Measurements from ENCODE around the gene YIPF6. TPM values are rescaled to one million over a fixed set of nuclear protein-coding genes. Genes with fewer than 3 reads are reported as not detected.
"Not testable (repeated sequence)": the region's sequence is repeated elsewhere in the genome, so short reads cannot be mapped to it uniquely, and the experiment has no call there.

Gene YIPF6
- total RNA-seq, 2 donors from 2014 or later, result 24.0 to 35.6 TPM

DNA sequence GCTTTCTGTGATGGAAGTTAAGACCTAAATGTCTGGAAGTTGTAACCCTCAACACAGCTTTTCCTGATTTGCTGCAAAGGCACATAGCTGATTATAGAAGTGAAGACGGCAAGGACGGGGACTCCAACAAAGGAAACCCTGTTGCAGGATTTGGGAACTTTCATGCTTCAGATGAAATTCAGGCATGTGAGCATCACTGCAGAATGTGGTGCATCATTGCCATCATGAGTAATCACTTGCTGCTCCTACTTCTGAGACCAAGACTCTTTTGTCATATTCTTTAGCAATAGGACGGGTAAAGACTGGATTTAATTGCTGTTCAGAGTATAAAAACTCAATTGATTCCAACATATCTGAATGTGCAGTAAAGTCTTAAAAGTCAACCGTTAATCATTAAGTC lies 35.8 kb downstream of the YIPF6 start:
- ATAC-seq (ENCODE audit: insufficient number of reproducible peaks, low FRiP score, low read depth) (no peak), DNase-seq (ENCODE audit: low spot score) (no peak)
- TF ChIP-seq, protein P1, sequence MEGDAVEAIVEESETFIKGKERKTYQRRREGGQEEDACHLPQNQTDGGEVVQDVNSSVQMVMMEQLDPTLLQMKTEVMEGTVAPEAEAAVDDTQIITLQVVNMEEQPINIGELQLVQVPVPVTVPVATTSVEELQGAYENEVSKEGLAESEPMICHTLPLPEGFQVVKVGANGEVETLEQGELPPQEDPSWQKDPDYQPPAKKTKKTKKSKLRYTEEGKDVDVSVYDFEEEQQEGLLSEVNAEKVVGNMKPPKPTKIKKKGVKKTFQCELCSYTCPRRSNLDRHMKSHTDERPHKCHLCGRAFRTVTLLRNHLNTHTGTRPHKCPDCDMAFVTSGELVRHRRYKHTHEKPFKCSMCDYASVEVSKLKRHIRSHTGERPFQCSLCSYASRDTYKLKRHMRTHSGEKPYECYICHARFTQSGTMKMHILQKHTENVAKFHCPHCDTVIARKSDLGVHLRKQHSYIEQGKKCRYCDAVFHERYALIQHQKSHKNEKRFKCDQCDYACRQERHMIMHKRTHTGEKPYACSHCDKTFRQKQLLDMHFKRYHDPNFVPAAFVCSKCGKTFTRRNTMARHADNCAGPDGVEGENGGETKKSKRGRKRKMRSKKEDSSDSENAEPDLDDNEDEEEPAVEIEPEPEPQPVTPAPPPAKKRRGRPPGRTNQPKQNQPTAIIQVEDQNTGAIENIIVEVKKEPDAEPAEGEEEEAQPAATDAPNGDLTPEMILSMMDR (IDR thresholded peaks at IDR 0.05), result no peak
- no peaks in the 10 kb centered on the region for H3K4me1 ChIP-seq (ENCODE audit: control insufficient read depth in 1 of 2, low read depth in 2 of 2)
- peaks cover 5% of the 10 kb centered on the region for H3K36me3 ChIP-seq
- no peaks in the 10 kb centered on the region for H3K9me3 ChIP-seq
- H3K4me3 ChIP-seq, result no peak overlapping the region
- H3K27me3 ChIP-seq (replicated peaks; ENCODE audit: insufficient read depth), result no peaks in the 10 kb centered on the region
- no peak overlapping the region for H3K27ac ChIP-seq

DNA sequence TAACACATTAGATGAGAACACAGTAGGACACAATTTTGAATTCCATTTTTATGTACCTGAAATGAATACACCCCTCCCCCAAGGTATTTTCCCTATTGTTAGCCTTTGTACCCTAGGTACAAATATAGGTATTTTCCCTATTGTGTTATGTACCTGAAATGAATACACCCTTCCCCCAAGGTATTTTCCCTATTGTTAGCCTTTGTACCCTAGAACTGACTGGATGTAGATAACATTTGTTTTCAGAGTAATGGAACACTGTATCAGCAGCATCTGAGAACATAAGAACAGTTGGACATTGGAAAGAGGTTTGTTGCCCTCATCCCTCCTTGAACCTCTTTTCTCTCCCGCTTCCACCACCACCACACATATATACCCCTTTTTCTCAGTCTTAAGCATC lies 37.6 kb downstream of the YIPF6 start:
- no peak for DNase-seq (ENCODE audit: low spot score)
- Histone ChIP-seq H3K27ac (no peak overlapping the region), H3K9me3 (no peaks in the 10 kb centered on the region), H3K27me3 (replicated peaks; ENCODE audit: insufficient read depth) (no peaks in the 10 kb centered on the region), H3K36me3 (peaks cover 5% of the 10 kb centered on the region), H3K4me3 (no peak overlapping the region), H3K4me1 (ENCODE audit: control insufficient read depth in 1 of 2, low read depth in 2 of 2) (no peaks in the 10 kb centered on the region)
- ATAC-seq (ENCODE audit: insufficient number of reproducible peaks, low FRiP score, low read depth), result no peak
- TF ChIP-seq, protein P1 (IDR thresholded peaks at IDR 0.05), result no peak

DNA sequence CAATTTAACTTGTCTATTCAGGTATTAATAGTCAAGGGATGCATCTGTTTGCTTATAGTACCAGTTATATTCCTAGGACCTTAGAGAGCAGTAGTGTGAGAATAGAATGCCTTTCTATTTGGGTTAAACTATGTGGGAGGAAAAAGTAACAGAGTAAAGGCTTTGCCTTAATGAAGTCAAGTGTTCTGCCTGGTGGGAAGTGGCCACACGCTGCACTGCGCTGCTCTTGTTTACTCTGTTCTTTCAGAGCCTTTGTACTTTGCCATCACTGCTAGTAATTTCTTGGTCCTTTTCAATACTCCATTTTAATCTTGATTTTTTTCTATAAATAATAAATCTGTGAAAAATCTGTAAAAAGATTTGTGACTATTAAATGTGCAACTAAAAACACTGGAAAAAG lies 38.0 kb downstream of the YIPF6 start:
- Histone ChIP-seq H3K4me3 (no peak overlapping the region), H3K4me1 (ENCODE audit: control insufficient read depth in 1 of 2, low read depth in 2 of 2) (no peaks in the 10 kb centered on the region), H3K9me3 (no peaks in the 10 kb centered on the region), H3K27ac (no peak overlapping the region), H3K27me3 (replicated peaks; ENCODE audit: insufficient read depth) (no peaks in the 10 kb centered on the region), H3K36me3 (peaks cover 4% of the 10 kb centered on the region)
- DNase-seq (ENCODE audit: low spot score), result no peak
- ATAC-seq (ENCODE audit: insufficient number of reproducible peaks, low FRiP score, low read depth), result no peak
- TF ChIP-seq, protein P1 (IDR thresholded peaks at IDR 0.05), result no peak

DNA sequence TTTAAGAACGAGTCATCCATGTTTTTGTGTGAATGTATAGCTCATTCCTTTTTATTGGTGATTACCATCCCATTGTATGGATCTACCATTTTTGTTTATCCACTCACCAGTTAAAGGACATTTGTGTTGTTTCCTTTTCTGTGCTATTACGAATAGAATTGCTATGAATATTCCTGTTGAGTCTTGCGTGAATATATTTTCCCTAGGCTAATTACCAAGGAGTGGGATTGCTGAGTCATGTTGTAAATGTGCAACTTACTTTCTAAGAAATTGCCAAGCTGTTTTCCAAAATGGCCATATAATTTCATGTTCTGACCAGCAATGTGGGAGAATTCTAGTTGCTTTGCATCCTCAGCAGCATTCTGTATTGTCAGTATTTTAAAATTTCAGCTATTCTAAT lies 51.3 kb downstream of the YIPF6 start:
- Histone ChIP-seq H3K36me3 (no peaks in the 10 kb centered on the region), H3K27ac (no peak overlapping the region), H3K4me3 (no peak overlapping the region), H3K4me1 (ENCODE audit: control insufficient read depth in 1 of 2, low read depth in 2 of 2) (no peaks in the 10 kb centered on the region), H3K9me3 (no peaks in the 10 kb centered on the region), H3K27me3 (replicated peaks; ENCODE audit: insufficient read depth) (no peaks in the 10 kb centered on the region)
- ATAC-seq (ENCODE audit: insufficient number of reproducible peaks, low FRiP score, low read depth) (no peak), DNase-seq (ENCODE audit: low spot score) (no peak)
- TF ChIP-seq, protein P1 (IDR thresholded peaks at IDR 0.05), result no peak

DNA sequence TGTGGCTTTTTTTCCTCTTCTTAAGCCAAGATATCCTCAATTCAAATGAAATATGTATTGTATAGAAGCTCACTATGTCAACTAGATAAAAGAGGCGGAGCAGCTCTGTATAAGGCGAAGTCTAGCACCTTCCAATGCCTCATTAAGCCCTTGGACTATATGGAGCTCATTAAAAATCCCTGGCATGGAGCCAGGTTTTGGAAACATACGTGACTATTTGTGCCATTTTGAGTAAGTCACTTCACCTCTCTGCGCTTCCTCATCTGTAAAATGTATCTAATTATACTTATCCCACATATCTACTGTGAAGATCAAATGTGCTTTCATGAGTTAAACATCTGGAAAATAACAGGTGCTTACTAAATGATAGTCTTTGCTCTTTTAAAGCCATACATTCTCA lies 57.2 kb downstream of the YIPF6 start:
- H3K4me3 ChIP-seq, result no peak overlapping the region
- no peak for DNase-seq (ENCODE audit: low spot score)
- H3K36me3 ChIP-seq, result no peaks in the 10 kb centered on the region
- no peak overlapping the region for H3K27ac ChIP-seq
- H3K9me3 ChIP-seq, result no peaks in the 10 kb centered on the region
- no peaks in the 10 kb centered on the region for H3K27me3 ChIP-seq (replicated peaks; ENCODE audit: insufficient read depth)
- H3K4me1 ChIP-seq (ENCODE audit: control insufficient read depth in 1 of 2, low read depth in 2 of 2), result no peaks in the 10 kb centered on the region
- TF ChIP-seq, protein P1 (IDR thresholded peaks at IDR 0.05), result no peak
- ATAC-seq (ENCODE audit: insufficient number of reproducible peaks, low FRiP score, low read depth), result no peak

DNA sequence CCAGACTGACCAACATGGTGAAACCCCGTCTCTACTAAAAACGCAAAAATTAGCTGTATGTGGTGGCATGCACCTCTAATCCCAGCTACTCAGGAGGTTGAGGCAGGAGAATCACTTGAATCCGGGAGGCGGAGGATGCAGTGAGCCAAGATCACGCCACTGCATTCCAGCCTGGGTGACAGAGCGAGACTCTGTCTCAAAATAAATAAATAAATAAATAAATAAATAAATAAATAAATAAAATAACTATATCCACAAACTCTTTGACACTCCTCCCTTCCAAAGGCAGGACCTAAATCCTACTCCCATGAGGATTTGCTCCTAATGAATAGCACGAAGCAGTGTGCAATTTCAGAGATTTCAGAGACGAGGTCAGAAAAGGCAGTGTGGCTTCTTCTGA lies 58.3 kb downstream of the YIPF6 start:
- H3K27me3 ChIP-seq (replicated peaks; ENCODE audit: insufficient read depth); H3K4me3 ChIP-seq; H3K36me3 ChIP-seq; ATAC-seq (ENCODE audit: insufficient number of reproducible peaks, low FRiP score, low read depth); DNase-seq (ENCODE audit: low spot score); H3K9me3 ChIP-seq; H3K27ac ChIP-seq; H3K4me1 ChIP-seq (ENCODE audit: control insufficient read depth in 1 of 2, low read depth in 2 of 2): not testable (repeated sequence)

DNA sequence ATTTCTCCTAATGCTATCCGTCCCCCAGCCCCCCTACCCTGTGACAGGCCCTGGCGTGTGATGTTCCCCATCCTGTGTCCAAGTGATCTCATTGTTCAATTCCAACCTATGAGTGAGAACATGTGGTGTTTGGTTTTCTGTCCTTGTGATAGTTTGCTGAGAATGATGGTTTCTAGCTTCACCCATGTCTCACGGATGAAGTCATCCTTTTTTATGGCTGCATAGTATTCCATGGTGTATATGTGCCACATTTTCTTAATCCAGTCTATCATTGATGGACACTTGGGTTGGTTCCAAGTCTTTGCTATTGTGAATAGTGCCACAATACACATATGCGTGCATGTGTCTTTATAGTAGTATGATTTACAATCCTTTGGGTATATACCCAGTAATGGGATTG lies 61.1 kb downstream of the YIPF6 start:
- not testable (repeated sequence) for H3K9me3 ChIP-seq; ATAC-seq (ENCODE audit: insufficient number of reproducible peaks, low FRiP score, low read depth); H3K27me3 ChIP-seq (replicated peaks; ENCODE audit: insufficient read depth); H3K4me3 ChIP-seq; DNase-seq (ENCODE audit: low spot score); H3K27ac ChIP-seq; H3K4me1 ChIP-seq (ENCODE audit: control insufficient read depth in 1 of 2, low read depth in 2 of 2); H3K36me3 ChIP-seq

All from thoracic aorta (tissue), 2 donors.